Measurements from ENCODE around the gene TSPAN15. TPM values are rescaled to one million over a fixed set of nuclear protein-coding genes. Genes with fewer than 3 reads are reported as not detected.

TSPAN15 gene
- total and polyA plus RNA-seq, 2 of the 4 experiments (the other 2 are of a cell fraction), result 0.48 TPM; not detected in 1

GRCh38 chr10:69439813-69440506 is 11.3 kb upstream of the TSPAN15 start:
- peak; percentile 71 for TF ChIP-seq CEBPB (IDR thresholded peaks at IDR 0.05; ENCODE audit: low read depth, low read length)
- TF ChIP-seq RCOR1 (IDR thresholded peaks at IDR 0.05; ENCODE audit: insufficient replicate concordance, low read length), result no peak
- Histone ChIP-seq H2BK120ac (ENCODE audit: low read depth, low read length) (no peak overlapping the region), H4K91ac (ENCODE audit: insufficient read depth, low read depth, low read length) (no peak overlapping the region), H3K36me3 (ENCODE audit: control insufficient read depth, insufficient read depth, low read length) (no peaks in the 10 kb centered on the region), H2BK20ac (ENCODE audit: low read depth, low read length) (no peak overlapping the region), H2AK9ac (replicated peaks; ENCODE audit: low read depth, low read length, poor library complexity) (no peak overlapping the region), H2BK5ac (ENCODE audit: low read depth, low read length, poor library complexity, severe bottlenecking) (no peak overlapping the region), H3K18ac (ENCODE audit: low read depth, low read length) (no peak overlapping the region; the same call in 1 of the 2 replicates), H4K5ac (ENCODE audit: low read depth, low read length) (no peak overlapping the region), H2AFZ (replicated peaks; ENCODE audit: low read length, poor library complexity) (no peak overlapping the region), H3K27me3 (ENCODE audit: control insufficient read depth, insufficient read depth, low read length) (peaks cover 13% of the 10 kb centered on the region), H3K9ac (ENCODE audit: low read depth, low read length) (no peak overlapping the region), H3K9me1 (ENCODE audit: insufficient read depth, low read length) (peaks cover 11% of the 10 kb centered on the region; the same call in 1 of the 2 replicates), H3K9me3 (ENCODE audit: control insufficient read depth, insufficient read depth, low read length) (no peaks in the 10 kb centered on the region), H3K27ac (ENCODE audit: insufficient read depth, low read length) (no peak overlapping the region), H3K4me1 (ENCODE audit: control insufficient read depth, insufficient read depth, low read length) (peaks cover 12% of the 10 kb centered on the region), H3K4me3 (ENCODE audit: insufficient read depth, low read depth, low read length) (no peak overlapping the region), H3K4me2 (ENCODE audit: low read depth, low read length) (peak overlapping the region; percentile 41; the same call in 1 of the 2 replicates), H4K8ac (ENCODE audit: low read depth in 2 of 2, low read length in 2 of 2) (no peak overlapping the region), H4K20me1 (ENCODE audit: insufficient read depth, low read length) (no peaks in the 10 kb centered on the region), H3K14ac (replicated peaks; ENCODE audit: low read depth, low read length) (no peak overlapping the region), H3K56ac (ENCODE audit: extremely low read depth, insufficient read depth, low read length) (no peak overlapping the region), H2BK15ac (ENCODE audit: low read depth, low read length) (no peak overlapping the region), H3K4ac (ENCODE audit: low read depth, low read length) (no peak overlapping the region), H2AK5ac (ENCODE audit: low read depth, low read length) (no peak overlapping the region), H3K23ac (ENCODE audit: low read depth, low read length) (no peak overlapping the region), H3K79me1 (ENCODE audit: low read depth in 1 of 2, low read length in 2 of 2) (no peaks in the 10 kb centered on the region)
- dilution Hi-C loops (cut with HindIII; ENCODE audit: low sequenced_read_pairs, unreplicated experiment) (no loop called here), intact Hi-C loops (cut with micrococcal nuclease) (no loop called here), in situ Hi-C loops (cut with MboI; ENCODE audit: low sequenced_read_pairs) (no loop called here)
- ChIA-PET POLR2A (ENCODE audit: unreplicated experiment) (no interaction called here), CTCF (interaction anchor here (1.5 kb wide), 1 partner anchor 9 kb away, joined by 3 read pairs; no protein-coding TSS in a partner anchor)
- DNase-seq (no peak), ATAC-seq (ENCODE audit: low read depth) (peak; percentile 68)
- no CpG with 5 or more reads among the region's 5 CpGs for WGBS, 2 experiments (ENCODE audit: extremely low coverage in 2 of 2, insufficient read length in 1 of 2)
- BruUV-seq (replicated peaks), result no TSS peak
